C4-2B (cell line): Measurements from ENCODE around the gene ZFP2.

ENCODE experiments used
- CTCF ChIP-seq: fragments of 450-650 bp; conservative IDR thresholded peaks from 2 replicates; pipeline ENCODE4 v1.5.1; 2017; ENCODE audit warnings: mild to moderate bottlenecking
- ZFX ChIP-seq: fragments of 450-650 bp; IDR thresholded peaks from 2 replicates; pipeline ENCODE4 v1.6.1; 2017

DNA sequence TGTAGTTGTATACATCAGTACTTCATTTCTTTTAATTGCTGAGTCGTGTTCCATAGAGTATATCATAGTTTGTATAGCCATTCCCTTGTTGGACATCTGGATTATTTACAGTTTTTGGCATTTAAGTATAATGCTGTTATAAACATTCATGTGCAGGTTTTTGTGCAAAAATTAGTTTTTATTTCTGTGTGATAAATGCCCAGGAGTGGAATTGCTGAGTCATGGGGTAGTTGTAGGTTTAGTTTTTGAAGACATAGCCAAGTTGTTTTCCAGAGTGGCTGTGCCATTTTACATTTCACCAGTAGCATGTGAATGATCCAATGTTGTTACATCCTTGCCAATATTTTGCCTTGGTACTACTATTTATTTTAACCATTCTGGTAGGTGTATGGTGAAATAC lies 23.4 kb upstream of the ZFP2 start:
- TF ChIP-seq CTCF (no peak), ZFX (no peak)
